MM.1S (cell line): Measurements from ENCODE around the gene PCSK1.

Experiments used
- DNase-seq: peaks from one replicate; pipeline ENCODE4 v3.0.0-alpha.2; 2015
- H2AFZ ChIP-seq: fragments of 300-600 bp; sonication (generic); 2 replicates; pipeline ENCODE4 v1.6.0; 2016; ENCODE audit warnings: antibody characterized with exemption, low read length
- H3F3A ChIP-seq: fragments of 300-600 bp; sonication (generic); 2 replicates; pipeline ENCODE4 v1.6.1; 2016; ENCODE audit warnings: mild to moderate bottlenecking, antibody characterized with exemption, low read length, moderate library complexity, mixed read lengths; ENCODE audit not compliant: insufficient read depth
- H3K27ac ChIP-seq: fragments of 300-600 bp; sonication (generic); 2 replicates; pipeline ENCODE4 v1.5.1; 2016; ENCODE audit warnings: mild to moderate bottlenecking, low read length
- H3K27me3 ChIP-seq: fragments of 300-600 bp; sonication (generic); replicated peaks from 2 replicates; pipeline ENCODE4 v1.6.0; 2016; ENCODE audit warnings: low read length; ENCODE audit not compliant: insufficient read depth
- H3K36me3 ChIP-seq: fragments of 300-600 bp; sonication (generic); replicated peaks from 2 replicates; pipeline ENCODE4 v1.6.1; 2016; ENCODE audit warnings: mild to moderate bottlenecking, low read length, mixed read lengths; ENCODE audit not compliant: insufficient read depth
- H3K4me1 ChIP-seq: fragments of 300-600 bp; sonication (generic); 2 replicates; pipeline ENCODE4 v1.6.1; 2016; ENCODE audit warnings: low read length, mixed read lengths
- H3K4me2 ChIP-seq: fragments of 300-600 bp; sonication (generic); 2 replicates; pipeline ENCODE4 v1.6.0; 2016; ENCODE audit warnings: low read depth, low read length
- H3K4me3 ChIP-seq: fragments of 300-600 bp; sonication (generic); 2 replicates; pipeline ENCODE4 v1.5.1; 2016; ENCODE audit warnings: low read length, mixed read lengths
- H3K79me2 ChIP-seq: fragments of 300-600 bp; sonication (generic); 2 replicates; pipeline ENCODE4 v1.6.1; 2016; ENCODE audit warnings: mixed run types, low read length, mixed read lengths
- H3K9ac ChIP-seq: fragments of 300-600 bp; sonication (generic); 2 replicates; pipeline ENCODE4 v1.6.1; 2016; ENCODE audit warnings: low read length, mixed read lengths
- H3K9me2 ChIP-seq: fragments of 300-600 bp; sonication (generic); replicated peaks from 2 replicates; pipeline ENCODE4 v1.6.1; 2016; ENCODE audit warnings: mild to moderate bottlenecking, low read length, mixed read lengths; ENCODE audit not compliant: insufficient read depth
- H3K9me3 ChIP-seq: fragments of 300-600 bp; sonication (generic); replicated peaks from 2 replicates; pipeline ENCODE4 v1.6.1; 2016; ENCODE audit warnings: mild to moderate bottlenecking, low read length, mixed read lengths; ENCODE audit not compliant: insufficient read depth
- H4K20me1 ChIP-seq: fragments of 300-600 bp; sonication (generic); 2 replicates; pipeline ENCODE4 v1.6.1; 2016; ENCODE audit warnings: mild to moderate bottlenecking, low read length, moderate library complexity, mixed read lengths; ENCODE audit not compliant: insufficient read depth
- CTCF ChIP-seq: fragments of 300-600 bp; sonication (generic); IDR thresholded peaks from 2 replicates; pipeline ENCODE4 v1.5.1; 2016; ENCODE audit warnings: antibody characterized with exemption, low read length, mixed read lengths
- EZH2 ChIP-seq: fragments of 300-600 bp; sonication (generic); optimal IDR thresholded peaks from 2 replicates; pipeline ENCODE3; 2017; ENCODE audit warnings: low read depth, mild to moderate bottlenecking, antibody characterized with exemption, low read length, mixed read lengths
- EZH2phosphoT487 ChIP-seq: fragments of 300-600 bp; sonication (generic); IDR thresholded peaks from 2 replicates; pipeline ENCODE4 v1.6.1; 2018; ENCODE audit warnings: antibody characterized with exemption, low read length

PCSK1 gene

GRCh38 chr5:96459313-96460121 lies 26.5 kb upstream of the PCSK1 start:
- no peak for DNase-seq
- Histone ChIP-seq H3K36me3 (no peaks in the 10 kb centered on the region), H3K79me2 (no peaks in the 10 kb centered on the region), H3F3A (no peaks in the 10 kb centered on the region), H3K27ac (no peak overlapping the region), H2AFZ (no peak overlapping the region), H4K20me1 (no peaks in the 10 kb centered on the region), H3K9ac (no peak overlapping the region), H3K27me3 (no peaks in the 10 kb centered on the region), H3K9me2 (no peaks in the 10 kb centered on the region), H3K4me3 (no peak overlapping the region), H3K4me2 (no peak overlapping the region), H3K4me1 (peaks cover 8% of the 10 kb centered on the region; the same call in 1 of the 2 replicates), H3K9me3 (no peaks in the 10 kb centered on the region)
- TF ChIP-seq EZH2phosphoT487 = no peak
- TF ChIP-seq CTCF = no peak
- TF ChIP-seq EZH2 = no peak

GRCh38 chr5:96458176-96458575 lies 25.1 kb upstream of the PCSK1 start:
- Histone ChIP-seq H3K9ac (no peak overlapping the region), H3K27me3 (no peaks in the 10 kb centered on the region), H3K9me3 (no peaks in the 10 kb centered on the region), H3K79me2 (no peaks in the 10 kb centered on the region), H3K4me3 (no peak overlapping the region), H4K20me1 (no peaks in the 10 kb centered on the region), H3K9me2 (no peaks in the 10 kb centered on the region), H3K36me3 (no peaks in the 10 kb centered on the region), H3K4me2 (no peak overlapping the region), H3F3A (no peaks in the 10 kb centered on the region), H2AFZ (no peak overlapping the region), H3K4me1 (peaks cover 8% of the 10 kb centered on the region; the same call in 1 of the 2 replicates), H3K27ac (no peak overlapping the region)
- TF ChIP-seq CTCF = no peak
- no peak for TF ChIP-seq EZH2
- no peak for TF ChIP-seq EZH2phosphoT487
- DNase-seq = no peak

GRCh38 chr5:96455789-96456188 lies 22.7 kb upstream of the PCSK1 start:
- Histone ChIP-seq H3K27ac (no peak overlapping the region), H3K4me2 (peak overlapping the region; percentile 37), H3K79me2 (no peaks in the 10 kb centered on the region), H4K20me1 (no peaks in the 10 kb centered on the region), H3K9me3 (no peaks in the 10 kb centered on the region), H3K9me2 (no peaks in the 10 kb centered on the region), H3F3A (no peaks in the 10 kb centered on the region), H3K4me1 (peaks cover 8% of the 10 kb centered on the region; the same call in 1 of the 2 replicates), H3K4me3 (no peak overlapping the region), H2AFZ (0 out of 2 replicates have a peak overlapping the region, but pooled peaks have one; percentile 3), H3K36me3 (no peaks in the 10 kb centered on the region), H3K9ac (no peak overlapping the region), H3K27me3 (no peaks in the 10 kb centered on the region)
- DNase-seq = peak; percentile 49
- TF ChIP-seq CTCF = no peak
- TF ChIP-seq EZH2phosphoT487 = no peak
- no peak for TF ChIP-seq EZH2
